HG02885 (cell line): ENCODE data around the gene SNRNP40.

Experiments used
- ATAC-seq: cut with Tn5 transposase; IDR thresholded peaks from one replicate; pipeline ENCODE4 v1.9.1; 2021; ENCODE audit warnings: mild to moderate bottlenecking; ENCODE audit not compliant: unreplicated experiment, poor library complexity

The SNRNP40 gene

DNA sequence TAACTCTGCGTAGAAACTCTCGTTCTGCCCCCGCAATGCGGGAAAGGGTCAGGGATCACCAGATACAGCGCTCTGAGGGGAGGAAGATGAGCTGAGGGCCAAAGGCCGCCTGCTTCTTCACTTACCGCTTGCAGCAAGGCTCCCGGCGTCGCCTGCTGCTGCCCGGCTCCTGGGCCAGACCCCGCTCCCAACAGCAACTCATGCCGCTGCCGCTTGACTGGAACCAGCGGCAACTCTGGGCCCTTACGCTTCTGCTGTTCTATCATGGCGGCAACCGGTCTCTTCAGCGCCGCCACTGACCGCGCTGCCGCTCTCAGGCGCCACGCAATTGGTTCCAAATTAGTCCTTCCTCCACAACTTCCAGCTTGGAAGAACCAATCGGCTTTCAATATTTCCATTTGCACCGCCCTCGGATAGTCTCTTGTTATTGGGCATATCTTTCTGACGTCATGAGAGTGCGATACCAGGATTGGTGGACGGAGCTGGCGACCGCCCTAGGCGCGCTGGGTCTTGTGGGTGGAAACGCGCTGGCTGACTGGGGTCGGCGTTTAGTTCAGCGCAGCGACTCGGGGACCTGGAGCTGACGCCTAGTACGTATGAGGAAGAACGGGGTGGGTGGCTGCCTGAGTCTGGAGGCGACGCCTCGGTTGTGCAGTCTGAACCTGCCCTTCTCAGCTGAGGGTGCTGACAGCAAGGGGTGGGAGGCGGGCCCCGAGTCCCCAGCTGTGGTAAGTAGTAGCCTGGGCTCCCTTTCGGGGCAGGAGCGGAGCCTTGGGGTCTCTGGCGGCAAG, at the start of gene SNRNP40, which contains the start of gene ZCCHC17:
Gene SNRNP40, minus strand, starts transcription at position 303 of the 791 bp plus-strand sequence. Its CDS starts 37 bp downstream, at position 266.
Gene ZCCHC17, plus strand, starts transcription at position 547 of the 791 bp plus-strand sequence. CDS start 13,067 bp downstream, outside the sequence.
- ATAC-seq = peak; percentile 97

- ATAC-seq = no peak
Observed at GRCh38 chr1:31345635-31346034, 49.0 kb upstream of the SNRNP40 start.

- ATAC-seq = no peak
Observed at GRCh38 chr1:31344503-31344902, 47.9 kb upstream of the SNRNP40 start.

DNA sequence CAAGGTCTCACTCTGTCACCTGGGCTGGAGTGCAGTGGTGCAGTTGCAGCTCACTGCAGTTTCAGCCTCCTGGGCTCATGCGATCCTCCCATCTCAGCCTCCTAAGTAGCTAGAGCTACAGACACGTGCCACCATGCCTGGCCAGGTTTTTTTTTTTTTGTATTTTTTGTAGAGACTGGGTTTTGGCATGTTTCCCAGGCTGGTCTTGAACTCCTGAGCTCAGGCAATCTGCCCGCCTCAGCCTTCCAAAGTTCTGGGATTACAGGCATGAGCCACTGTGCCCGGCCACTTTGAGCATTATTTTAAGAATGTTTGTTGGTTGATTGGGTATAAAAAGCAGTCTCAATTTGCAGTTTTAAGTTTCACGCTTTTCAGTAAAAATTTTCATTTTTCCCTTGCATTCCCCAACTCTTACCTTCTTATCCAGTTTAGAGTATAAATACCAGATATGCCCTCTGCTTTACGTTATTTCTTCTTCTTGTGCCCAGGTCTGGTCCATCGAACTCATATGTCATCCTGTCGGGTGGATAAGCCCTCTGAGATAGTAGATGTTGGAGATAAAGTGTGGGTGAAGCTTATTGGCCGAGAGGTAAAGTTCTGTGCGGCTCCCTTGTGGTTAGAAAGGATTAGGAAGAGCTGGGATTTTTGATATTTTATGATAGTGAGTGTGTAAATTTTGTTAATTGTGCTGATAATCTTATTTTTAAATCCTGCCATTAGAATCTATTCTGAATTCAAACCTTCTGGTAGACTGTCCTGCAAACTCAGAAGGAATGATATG, 40.3 kb upstream of the SNRNP40 start:
- ATAC-seq = no peak

DNA sequence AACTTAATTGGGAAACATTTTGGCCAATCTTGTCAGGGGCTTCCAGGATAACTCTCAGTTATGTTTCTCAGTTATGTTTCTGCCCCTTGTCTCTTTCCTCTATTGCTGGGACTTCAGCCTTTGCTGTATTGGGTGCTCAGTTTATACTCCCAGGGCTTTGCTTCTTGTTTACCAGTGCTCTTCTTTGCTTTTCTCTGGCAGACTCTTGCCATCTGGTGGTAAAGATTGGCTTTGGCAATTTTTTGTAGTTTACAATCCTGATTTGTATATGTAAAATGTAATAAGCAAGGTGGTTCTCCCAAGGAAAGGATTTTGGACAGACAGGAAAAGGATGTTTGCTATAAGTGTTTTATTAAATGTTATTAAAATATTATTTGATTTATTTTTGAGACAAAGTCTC, 38.4 kb upstream of the SNRNP40 start:
- no peak for ATAC-seq

DNA sequence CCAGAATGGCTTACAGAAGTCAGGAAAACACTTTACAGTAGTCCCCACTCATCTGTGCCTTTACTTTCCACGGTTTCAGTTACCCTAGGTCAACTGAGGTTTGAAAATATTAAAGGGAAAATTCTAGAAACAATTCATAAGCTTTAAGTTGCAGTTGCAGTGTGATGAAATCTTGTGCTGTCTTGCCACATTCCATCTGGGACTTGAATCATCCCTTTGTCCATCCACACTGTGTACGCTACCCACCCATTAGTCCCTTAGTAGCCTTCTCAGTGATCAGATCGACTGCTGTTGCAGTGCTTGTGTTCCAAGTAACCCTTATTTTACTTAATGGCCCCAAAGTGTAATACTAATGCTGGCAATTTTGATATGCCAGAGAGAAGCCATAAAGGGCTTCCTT, 30.8 kb upstream of the SNRNP40 start:
- no peak for ATAC-seq

DNA sequence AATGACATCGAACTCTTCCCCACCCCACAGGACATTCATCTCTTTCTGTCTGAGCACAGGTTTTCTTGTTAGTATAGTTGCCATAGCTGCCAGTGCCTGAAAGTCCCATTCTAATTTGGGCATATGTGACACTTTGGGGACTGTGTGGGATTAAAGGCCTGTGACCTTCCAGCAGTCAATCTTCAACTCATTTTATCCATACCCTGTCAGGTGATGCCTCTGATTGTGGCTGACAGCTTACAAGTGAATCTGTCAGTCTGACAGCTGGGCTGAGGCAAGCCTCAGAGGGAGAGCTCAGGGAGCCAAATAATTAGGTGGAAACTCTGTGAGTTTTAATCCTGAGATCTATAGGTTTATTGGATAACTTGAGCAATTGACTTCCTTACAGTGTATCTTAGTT, 29.9 kb upstream of the SNRNP40 start:
- no peak for ATAC-seq

DNA sequence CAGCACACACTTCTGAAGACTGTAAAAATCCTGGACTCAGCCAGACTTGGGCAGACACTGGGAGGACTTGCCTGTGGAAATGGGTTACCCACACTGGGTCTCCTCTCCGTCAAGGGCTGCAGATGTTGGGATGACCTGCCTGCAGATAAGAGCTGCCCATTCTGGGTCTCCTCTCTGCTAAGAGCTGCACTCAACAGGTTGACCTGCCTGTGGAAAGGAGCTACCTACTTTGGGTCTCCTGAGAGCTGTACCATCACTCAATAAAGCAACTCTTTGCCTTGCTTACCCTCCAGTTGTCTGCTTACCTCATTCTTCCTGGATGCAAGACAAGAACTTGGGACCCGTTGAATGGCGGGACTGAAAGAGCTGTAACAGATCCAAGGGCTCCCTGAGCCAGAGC, 28.4 kb upstream of the SNRNP40 start:
- no peak for ATAC-seq

GRCh38 chr1:31324093-31324492, 27.5 kb upstream of the SNRNP40 start:
- no peak for ATAC-seq

- ATAC-seq = no peak
Observed at GRCh38 chr1:31318146-31318545, 21.6 kb upstream of the SNRNP40 start.

- ATAC-seq = no peak
Observed at GRCh38 chr1:31315902-31316301, 19.3 kb upstream of the SNRNP40 start.

GRCh38 chr1:31310198-31310597, 13.6 kb upstream of the SNRNP40 start:
- no peak for ATAC-seq

- ATAC-seq = no peak
Observed at GRCh38 chr1:31308036-31308435, 11.4 kb upstream of the SNRNP40 start.

DNA sequence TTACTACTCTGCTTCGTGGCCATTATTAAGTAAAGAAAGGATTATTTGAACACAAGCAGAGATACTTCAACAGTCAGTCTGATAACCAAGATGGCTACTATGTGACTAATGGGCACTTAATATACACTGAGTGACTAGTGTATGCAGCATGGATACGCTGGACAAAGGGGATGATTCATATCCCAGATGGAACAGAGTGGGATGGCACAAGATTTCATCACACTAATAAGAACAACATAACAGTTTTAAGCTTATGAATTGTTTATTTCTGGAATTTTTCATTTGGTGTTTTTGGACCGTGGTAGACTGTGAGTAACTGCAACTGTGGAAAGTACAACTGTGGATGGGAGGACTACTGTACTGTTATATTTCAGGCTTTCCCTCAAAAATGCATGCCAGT, 9.7 kb upstream of the SNRNP40 start:
- no peak for ATAC-seq

DNA sequence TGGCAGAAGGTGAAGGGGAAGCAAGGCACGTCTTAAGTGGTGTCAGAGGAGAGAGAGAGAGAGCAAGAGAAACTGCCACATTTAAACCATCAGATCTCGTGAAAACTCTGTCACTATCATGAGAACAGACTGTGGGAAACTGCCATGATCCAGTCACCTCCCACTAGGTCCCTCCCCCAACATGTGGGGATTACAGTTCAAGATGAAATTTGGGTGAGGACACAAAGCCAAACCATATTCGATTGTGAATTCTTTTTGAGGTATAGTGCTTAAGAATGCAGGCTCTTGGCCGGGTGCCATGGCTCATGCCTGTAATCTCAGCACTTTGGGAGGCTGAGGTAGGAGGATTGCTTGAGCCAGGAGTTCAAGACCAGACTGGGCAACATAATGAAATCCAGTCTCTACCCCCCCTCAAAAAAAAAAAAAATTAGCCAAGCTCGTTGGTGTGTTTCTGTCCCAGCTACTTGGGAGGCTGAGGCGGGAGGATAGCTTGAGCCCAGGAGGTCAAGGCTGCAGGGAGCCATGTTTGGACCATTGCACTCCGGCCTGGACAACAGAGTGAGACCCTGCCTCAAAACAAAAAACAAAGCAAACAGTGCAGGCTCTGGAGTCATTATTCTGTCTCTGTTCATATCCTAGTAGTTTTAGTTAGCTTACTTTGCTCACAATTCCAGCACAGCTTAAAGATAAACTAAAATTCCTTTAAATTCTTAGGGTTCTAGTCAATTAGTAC, 6.3 kb upstream of the SNRNP40 start:
- no peak for ATAC-seq

- no peak for ATAC-seq
Observed at GRCh38 chr1:31300193-31300592, 3.6 kb upstream of the SNRNP40 start.

DNA sequence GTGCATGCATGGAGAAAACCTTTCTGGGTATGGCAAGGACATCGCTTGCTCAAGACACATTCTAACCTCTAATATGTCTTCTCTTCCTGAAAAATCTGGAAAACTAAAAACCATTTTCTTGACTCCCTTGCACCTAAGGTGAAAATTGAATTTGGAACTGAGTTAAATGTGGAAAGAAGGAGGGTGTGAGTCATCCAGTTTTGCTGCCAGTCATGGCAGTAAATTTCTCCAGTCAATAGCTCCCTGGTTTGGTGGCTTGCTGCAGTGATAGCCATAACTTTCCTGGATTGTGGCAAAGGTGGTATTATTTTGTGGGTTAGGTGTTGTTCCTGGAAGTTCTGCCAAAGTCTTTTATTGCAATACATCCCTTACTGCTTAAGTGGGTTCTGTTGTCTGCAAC, 2.8 kb upstream of the SNRNP40 start:
- ATAC-seq = no peak

DNA sequence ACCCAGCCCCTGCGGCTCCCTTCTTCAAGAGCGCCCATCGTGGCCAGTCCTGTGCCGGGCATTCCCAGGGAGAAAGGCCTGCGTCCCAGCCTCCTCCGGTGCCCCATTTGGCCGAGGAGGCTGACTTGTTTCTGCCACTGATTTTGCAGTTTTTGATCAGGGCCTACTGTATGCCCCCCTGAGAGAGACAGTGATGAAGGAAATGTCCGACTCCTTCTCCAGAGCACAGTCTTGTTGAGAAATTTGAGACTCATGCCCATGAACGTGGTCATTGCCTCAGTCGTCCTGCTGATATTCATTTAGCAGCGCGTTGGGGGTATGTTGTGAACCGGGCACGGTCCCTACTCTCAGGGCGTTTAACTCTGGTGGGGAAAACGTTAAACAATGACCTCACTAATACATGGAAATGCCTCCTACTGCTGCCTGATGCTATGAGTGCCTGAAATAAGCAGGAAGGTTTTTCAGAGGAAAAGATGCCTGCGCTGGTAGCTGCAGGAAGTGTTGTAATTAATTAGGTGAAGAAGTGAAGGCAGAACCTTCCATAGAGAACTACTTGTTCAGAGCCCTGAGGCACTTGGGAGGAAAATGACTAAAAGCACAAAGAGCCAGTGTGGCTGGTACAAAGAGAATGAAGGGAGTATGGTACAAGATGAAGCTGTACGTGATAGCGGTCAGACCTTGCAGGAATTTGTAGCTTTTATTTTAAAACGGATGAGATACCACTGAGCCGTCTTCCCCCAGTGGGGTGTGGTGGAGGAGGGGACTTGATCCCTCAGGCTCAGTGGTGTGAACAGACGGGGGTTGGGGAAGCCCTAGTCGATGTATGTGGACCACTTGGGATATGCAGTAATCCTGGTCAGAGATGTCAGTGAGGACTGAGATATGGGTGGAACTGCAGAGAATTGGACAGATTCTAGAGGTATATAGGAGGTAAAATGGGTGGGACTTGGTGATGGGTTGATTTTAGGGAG, 974 bp upstream of the SNRNP40 start:
- peak; percentile 14 for ATAC-seq

DNA sequence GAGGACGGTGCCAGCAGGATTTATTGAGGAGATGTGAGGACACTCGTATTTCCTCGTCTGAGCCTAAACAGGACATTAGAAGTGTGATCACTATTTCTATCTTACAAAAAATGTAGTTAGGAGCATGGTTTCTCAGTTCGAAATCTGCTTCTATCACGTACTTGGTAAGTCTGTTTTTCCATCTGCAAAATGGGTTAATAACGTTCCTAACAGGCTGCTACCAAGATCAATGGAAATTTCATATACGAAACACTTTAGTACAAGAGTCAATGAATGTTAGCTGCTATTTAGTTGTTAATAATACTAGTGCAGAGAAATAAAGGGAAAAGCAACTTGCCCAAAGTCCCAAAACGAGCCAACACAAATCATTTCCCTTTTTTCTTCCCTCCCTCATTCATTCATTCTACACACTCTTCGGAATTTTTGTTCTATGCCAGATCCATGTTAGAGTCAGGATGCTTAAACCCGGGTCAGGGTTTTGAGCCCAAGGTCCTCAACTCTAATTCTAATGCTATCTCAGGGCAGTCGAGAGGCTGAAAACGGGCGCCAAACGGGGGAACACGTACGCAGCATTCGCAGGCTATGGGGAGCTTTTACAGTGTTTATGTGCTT, 608 bp downstream of the SNRNP40 start:
- ATAC-seq = no peak
